GM12878 (cell line): ENCODE data around the gene OR2M2. TPM values are rescaled to one million over a fixed set of nuclear protein-coding genes. Genes with fewer than 3 reads are reported as not detected.

Experiments used
- ATAC-seq: fragments of 200-7000 bp; cut with Tn5 transposase; 3 replicates; pipeline ENCODE4 v1.9.1; 2020; ENCODE audit warnings: mild to moderate bottlenecking, moderate library complexity
- BruUV-seq: library from RNA; stranded (reverse); fragments of 400-500 nt; replicated peaks from 2 replicates; lab custom pipeline; 2021; lab: Mats Ljungman, UMichigan
- CTCF ChIA-PET: fragments of 300-600 bp; sonication (Branson Sonifier 250); formaldehyde crosslinking; extraction: SDS; loops from one replicate; lab custom pipeline; 2021; ENCODE audit warnings: inconsistent platforms; lab: Yijun Ruan, JAX
- POLR2A ChIA-PET: fragments of 350-600 bp; formaldehyde crosslinking; extraction: SDS; loops from one replicate; lab custom pipeline; 2021; ENCODE audit warnings: inconsistent platforms; lab: Charles Lee
- RAD21 ChIA-PET: fragments of 300-600 bp; sonication (Branson Sonifier 250); formaldehyde crosslinking; loops from one replicate; lab custom pipeline; 2023; ENCODE audit warnings: antibody characterized with exemption; ENCODE audit not compliant: unreplicated experiment; lab: Charles Lee
- SMC1A ChIA-PET: fragments of 300-600 bp; sonication (Branson Sonifier 250); formaldehyde crosslinking; loops from one replicate; lab custom pipeline; 2023; ENCODE audit not compliant: unreplicated experiment, uncharacterized antibody; lab: Charles Lee
- DNase-seq: peaks from one replicate; pipeline ENCODE4 v3.0.0-alpha.2; 2011; ENCODE audit warnings: low read depth, low spot score
- FAIRE-seq: peaks from 3 replicates; lab custom pipeline; 2011; peaks lifted over from hg19 to GRCh38; lab: Jason Lieb, UNC
- H2AFZ ChIP-seq: 2 replicates; pipeline ENCODE4 v1.6.0; 2011; ENCODE audit warnings: low read depth, low read length, control low read depth; ENCODE audit not compliant: control insufficient read depth
- H3K27ac ChIP-seq: 2 replicates; pipeline ENCODE4 v1.5.1; 2011; ENCODE audit warnings: control low read depth; ENCODE audit not compliant: control insufficient read depth, insufficient read depth
- H3K27me3 ChIP-seq, 2 experiments: replicated peaks in 1 of 2; 2 replicates each; pipeline versions ENCODE4 v1.6.0 to v1.6.1; 2011; ENCODE audit warnings: low read length in 1 of 2; ENCODE audit not compliant: control insufficient read depth in 2 of 2, insufficient read depth in 2 of 2
- H3K36me3 ChIP-seq, 2 experiments: 2 replicates each; pipeline ENCODE4 v1.5.1; 2011; ENCODE audit warnings: low read length in 1 of 2; ENCODE audit not compliant: control insufficient read depth in 2 of 2, insufficient read depth in 2 of 2
- H3K4me1 ChIP-seq: 2 replicates; pipeline ENCODE4 v1.6.1; 2011; ENCODE audit warnings: mild to moderate bottlenecking, low read length, moderate library complexity, mixed read lengths; ENCODE audit not compliant: control insufficient read depth, insufficient read depth
- H3K4me2 ChIP-seq: 2 replicates; pipeline ENCODE4 v1.6.0; 2011; ENCODE audit warnings: control low read depth; ENCODE audit not compliant: control insufficient read depth, insufficient read depth
- H3K4me3 ChIP-seq: fragments of 200-600 bp; sonication (generic); 2 replicates; pipeline ENCODE4 v1.5.1; 2016
- H3K79me2 ChIP-seq: 2 replicates; pipeline ENCODE4 v1.6.0; 2011; ENCODE audit warnings: low read length; ENCODE audit not compliant: control insufficient read depth, insufficient read depth
- H3K9ac ChIP-seq: 2 replicates; pipeline ENCODE4 v1.8.0; 2011; ENCODE audit warnings: low read length, control low read depth, mixed read lengths; ENCODE audit not compliant: control insufficient read depth, insufficient read depth
- H3K9me3 ChIP-seq: replicated peaks from 3 replicates; pipeline ENCODE4 v1.5.1; 2011; ENCODE audit warnings: mild to moderate bottlenecking, low read length; ENCODE audit not compliant: control insufficient read depth, insufficient read depth
- H4K20me1 ChIP-seq: 2 replicates; pipeline ENCODE4 v1.6.0; 2011; ENCODE audit not compliant: control insufficient read depth, insufficient read depth
- CREB1 ChIP-seq: IDR thresholded peaks from 2 replicates; pipeline ENCODE4 v1.6.1; 2012; ENCODE audit warnings: low read depth, mild to moderate bottlenecking, inconsistent platforms
- HDGF ChIP-seq: fragments of 450-650 bp; IDR thresholded peaks from 2 replicates; pipeline ENCODE4 v1.6.1; 2016; ENCODE audit warnings: antibody characterized with exemption
- KAT2A ChIP-seq: conservative IDR thresholded peaks from 2 replicates; pipeline ENCODE4 v1.6.1; 2011; ENCODE audit warnings: low read depth, low read length; ENCODE audit not compliant: control insufficient read depth
- KDM1A ChIP-seq: fragments of 200-600 bp; sonication (generic); IDR thresholded peaks from 2 replicates; pipeline ENCODE4 v1.6.1; 2016; ENCODE audit warnings: borderline replicate concordance
- NR2C1 ChIP-seq: fragments of 450-650 bp; IDR thresholded peaks from 2 replicates; pipeline ENCODE4 v1.6.1; 2017; ENCODE audit warnings: antibody characterized with exemption, mild to moderate bottlenecking, moderate library complexity
- RELA ChIP-seq: fragments of 450-650 bp; IDR thresholded peaks from 2 replicates; pipeline ENCODE4 v1.8.0; 2014; ENCODE audit warnings: borderline replicate concordance; ENCODE audit not compliant: partially characterized antibody
- RUNX3 ChIP-seq: IDR thresholded peaks from 2 replicates; pipeline ENCODE4 v1.6.1; 2012; ENCODE audit warnings: low read length, inconsistent platforms
- SMAD1 ChIP-seq: fragments of 450-650 bp; IDR thresholded peaks from 2 replicates; pipeline ENCODE4 v1.6.1; 2018; ENCODE audit warnings: mild to moderate bottlenecking, low read depth; ENCODE audit not compliant: partially characterized antibody
- SP1 ChIP-seq: IDR thresholded peaks from one replicate; pipeline ENCODE4 v1.6.1; 2011; ENCODE audit warnings: low read depth, low read length
- TAF1 ChIP-seq: IDR thresholded peaks from 2 replicates; pipeline ENCODE4 v1.6.1; 2011; ENCODE audit warnings: mild to moderate bottlenecking, low read depth, low read length, borderline replicate concordance
- ZNF274 ChIP-seq: IDR thresholded peaks from one replicate; pipeline ENCODE4 v1.8.0; 2011; ENCODE audit not compliant: insufficient read length, insufficient read depth
- WGBS: methylation state at CpG from one replicate; pipeline ENCODE4 v1.1.6; 2016; ENCODE audit warnings: low lambda C conversion rate; ENCODE audit not compliant: insufficient replicate concordance, insufficient coverage; ENCODE audit errors: missing lambda C conversion rate; 5-methylcytosine and 5-hydroxymethylcytosine counted together
- in situ Hi-C: fragments of 300-500 bp; cut with MboI; formaldehyde crosslinking; loops from 9 replicates; pipeline ENCODE4 v1.14.3; 2018; ENCODE audit warnings: mixed read lengths
- intact Hi-C: fragments of 100-400 bp; cut with micrococcal nuclease; formaldehyde crosslinking; loops from one replicate; pipeline ENCODE4 v1.14.2; 2022; ENCODE audit not compliant: unreplicated experiment
- polyA plus RNA-seq, 11 experiments: library from polyadenylated mRNA; depleted of rRNA in 4 of 11; unstranded in 6 of 11; stranded (reverse) in 5 of 11; fragments of >200 nt; fragmentation: Nextera tagmentation in 4 of 11; fragmentation: Illumina TruSeq in 1 of 11; extraction: Ambion mirVana in 4 of 11; extraction: Trizol in 1 of 11; gene quantifications; 1 replicate in 1 of 11; 2 replicates in 10 of 11; pipeline versions ENCODE4 v1.2.1 to v1.2.3, GENCODE V29; 2011 to 2016; ENCODE audit warnings: inconsistent platforms in 2 of 11, missing spikeins in 2 of 11, low read depth in 1 of 11
- total RNA-seq, 4 experiments: library from RNA; depleted of rRNA in 3 of 4; stranded (reverse); fragments of >200 nt in 3 of 4; fragmentation: Illumina TruSeq in 1 of 4; extraction: Trizol in 1 of 4; gene quantifications; 2 replicates each; pipeline versions ENCODE4 v1.2.1 to v1.2.3, GENCODE V29; 2013 to 2021
- TF ChIP-seq, protein P1 (sequence below): fragments of 450-650 bp; IDR thresholded peaks from 2 replicates; pipeline ENCODE4 v1.6.1; 2018; ENCODE audit warnings: mild to moderate bottlenecking, low read depth, moderate library complexity; ENCODE audit not compliant: partially characterized antibody
- TF ChIP-seq, protein P2 (sequence below): fragments of 450-650 bp; IDR thresholded peaks from 2 replicates; pipeline ENCODE4 v1.6.1; 2017; ENCODE audit warnings: mild to moderate bottlenecking
- TF ChIP-seq, protein P3 (sequence below): fragments of 450-650 bp; IDR thresholded peaks from 2 replicates; pipeline ENCODE4 v1.6.1; 2016; ENCODE audit warnings: mild to moderate bottlenecking

OR2M2 gene
- total and polyA plus RNA-seq, 10 of the 15 experiments (the other 5 are each of a cell fraction or from before 2014, with no cell fraction given): not detected

- no peak for TF ChIP-seq CREB1
- no peak for TF ChIP-seq ZNF274
- TF ChIP-seq RUNX3: no peak
- TF ChIP-seq, protein P1, sequence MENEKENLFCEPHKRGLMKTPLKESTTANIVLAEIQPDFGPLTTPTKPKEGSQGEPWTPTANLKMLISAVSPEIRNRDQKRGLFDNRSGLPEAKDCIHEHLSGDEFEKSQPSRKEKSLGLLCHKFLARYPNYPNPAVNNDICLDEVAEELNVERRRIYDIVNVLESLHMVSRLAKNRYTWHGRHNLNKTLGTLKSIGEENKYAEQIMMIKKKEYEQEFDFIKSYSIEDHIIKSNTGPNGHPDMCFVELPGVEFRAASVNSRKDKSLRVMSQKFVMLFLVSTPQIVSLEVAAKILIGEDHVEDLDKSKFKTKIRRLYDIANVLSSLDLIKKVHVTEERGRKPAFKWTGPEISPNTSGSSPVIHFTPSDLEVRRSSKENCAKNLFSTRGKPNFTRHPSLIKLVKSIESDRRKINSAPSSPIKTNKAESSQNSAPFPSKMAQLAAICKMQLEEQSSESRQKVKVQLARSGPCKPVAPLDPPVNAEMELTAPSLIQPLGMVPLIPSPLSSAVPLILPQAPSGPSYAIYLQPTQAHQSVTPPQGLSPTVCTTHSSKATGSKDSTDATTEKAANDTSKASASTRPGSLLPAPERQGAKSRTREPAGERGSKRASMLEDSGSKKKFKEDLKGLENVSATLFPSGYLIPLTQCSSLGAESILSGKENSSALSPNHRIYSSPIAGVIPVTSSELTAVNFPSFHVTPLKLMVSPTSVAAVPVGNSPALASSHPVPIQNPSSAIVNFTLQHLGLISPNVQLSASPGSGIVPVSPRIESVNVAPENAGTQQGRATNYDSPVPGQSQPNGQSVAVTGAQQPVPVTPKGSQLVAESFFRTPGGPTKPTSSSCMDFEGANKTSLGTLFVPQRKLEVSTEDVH: no peak
- TF ChIP-seq HDGF: no peak
- TF ChIP-seq, protein P2, sequence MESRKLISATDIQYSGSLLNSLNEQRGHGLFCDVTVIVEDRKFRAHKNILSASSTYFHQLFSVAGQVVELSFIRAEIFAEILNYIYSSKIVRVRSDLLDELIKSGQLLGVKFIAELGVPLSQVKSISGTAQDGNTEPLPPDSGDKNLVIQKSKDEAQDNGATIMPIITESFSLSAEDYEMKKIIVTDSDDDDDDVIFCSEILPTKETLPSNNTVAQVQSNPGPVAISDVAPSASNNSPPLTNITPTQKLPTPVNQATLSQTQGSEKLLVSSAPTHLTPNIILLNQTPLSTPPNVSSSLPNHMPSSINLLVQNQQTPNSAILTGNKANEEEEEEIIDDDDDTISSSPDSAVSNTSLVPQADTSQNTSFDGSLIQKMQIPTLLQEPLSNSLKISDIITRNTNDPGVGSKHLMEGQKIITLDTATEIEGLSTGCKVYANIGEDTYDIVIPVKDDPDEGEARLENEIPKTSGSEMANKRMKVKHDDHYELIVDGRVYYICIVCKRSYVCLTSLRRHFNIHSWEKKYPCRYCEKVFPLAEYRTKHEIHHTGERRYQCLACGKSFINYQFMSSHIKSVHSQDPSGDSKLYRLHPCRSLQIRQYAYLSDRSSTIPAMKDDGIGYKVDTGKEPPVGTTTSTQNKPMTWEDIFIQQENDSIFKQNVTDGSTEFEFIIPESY: no peak
Observed at GRCh38 chr1:248215880-248216279, 41.3 kb downstream of the OR2M2 start (continued).

DNA sequence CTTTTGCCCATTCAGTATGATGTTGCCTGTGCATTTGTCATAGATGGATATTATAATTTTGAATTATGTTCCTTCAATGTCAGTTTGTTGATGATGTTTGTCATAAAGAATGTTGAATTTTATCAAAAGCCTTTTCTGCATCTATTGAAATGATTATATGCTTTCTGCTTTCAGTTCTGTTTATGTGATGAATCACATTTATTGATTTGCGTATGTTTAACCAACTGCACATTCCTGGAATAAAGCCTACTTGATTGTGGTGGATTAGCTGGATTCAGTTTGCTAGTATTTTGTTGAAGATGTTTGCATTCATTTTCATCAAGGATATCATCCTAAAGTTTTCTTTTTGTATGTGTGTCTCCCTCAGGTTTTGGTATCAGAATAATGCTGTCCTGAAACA is 50.9 kb downstream of the OR2M2 start:
- BruUV-seq: no TSS peak
- POLR2A ChIA-PET: no interaction called here
- Histone ChIP-seq H3K4me3 (no peak overlapping the region), H4K20me1 (no peaks in the 10 kb centered on the region), H3K4me2 (no peak overlapping the region), H3K4me1 (no peaks in the 10 kb centered on the region), H3K79me2 (no peaks in the 10 kb centered on the region), H3K9ac (no peak overlapping the region), H2AFZ (no peak overlapping the region), H3K27me3 (no peaks in the 10 kb centered on the region), H3K27ac (no peak overlapping the region), H3K36me3 (no peaks in the 10 kb centered on the region), H3K9me3 (no peaks in the 10 kb centered on the region)
- WGBS: 44% methylated on average over 1 of the region's 1 CpG
- in situ Hi-C loops (no loop called here), intact Hi-C loops (no loop called here)
- SMC1A ChIA-PET: no interaction called here
- RAD21 ChIA-PET: no interaction called here
- no peak for TF ChIP-seq SP1
- TF ChIP-seq, protein P3, sequence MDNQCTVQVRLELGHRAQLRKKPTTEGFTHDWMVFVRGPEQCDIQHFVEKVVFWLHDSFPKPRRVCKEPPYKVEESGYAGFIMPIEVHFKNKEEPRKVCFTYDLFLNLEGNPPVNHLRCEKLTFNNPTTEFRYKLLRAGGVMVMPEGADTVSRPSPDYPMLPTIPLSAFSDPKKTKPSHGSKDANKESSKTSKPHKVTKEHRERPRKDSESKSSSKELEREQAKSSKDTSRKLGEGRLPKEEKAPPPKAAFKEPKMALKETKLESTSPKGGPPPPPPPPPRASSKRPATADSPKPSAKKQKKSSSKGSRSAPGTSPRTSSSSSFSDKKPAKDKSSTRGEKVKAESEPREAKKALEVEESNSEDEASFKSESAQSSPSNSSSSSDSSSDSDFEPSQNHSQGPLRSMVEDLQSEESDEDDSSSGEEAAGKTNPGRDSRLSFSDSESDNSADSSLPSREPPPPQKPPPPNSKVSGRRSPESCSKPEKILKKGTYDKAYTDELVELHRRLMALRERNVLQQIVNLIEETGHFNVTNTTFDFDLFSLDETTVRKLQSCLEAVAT: no peak
- no peak for TF ChIP-seq SMAD1
- TF ChIP-seq TAF1: no peak
- no peak for TF ChIP-seq RELA
- no peak for TF ChIP-seq KAT2A
- TF ChIP-seq KDM1A: no peak
- no peak for TF ChIP-seq NR2C1
- FAIRE-seq (no peak), ATAC-seq (no peak), DNase-seq (no peak)
- CTCF ChIA-PET: interaction anchor here (0.8 to 1.3 kb wide), 2 partner anchors 18 to 580 kb away, joined by 3 read pairs; no protein-coding TSS in a partner anchor
